ENCODE results near the gene PPP2R5B.

The PPP2R5B gene

DNA sequence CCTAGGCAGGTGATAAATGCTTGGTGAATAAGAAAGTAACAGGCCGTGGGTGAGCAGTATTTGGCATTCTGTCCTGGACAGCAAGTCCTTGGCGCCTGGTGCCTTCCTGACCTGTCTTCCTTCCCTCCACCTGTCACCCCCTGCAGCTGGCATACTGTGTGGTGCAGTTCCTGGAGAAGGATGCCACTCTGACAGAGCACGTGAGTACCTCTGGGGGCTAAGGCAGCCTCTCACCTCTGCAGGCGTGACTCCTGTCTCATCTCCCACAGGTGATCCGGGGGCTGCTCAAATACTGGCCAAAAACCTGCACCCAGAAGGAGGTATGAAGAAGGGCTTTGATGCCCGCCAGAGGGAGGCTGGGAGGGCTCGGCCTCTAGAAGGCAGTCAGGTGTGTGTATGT, 6.8 kb downstream of the PPP2R5B start:
- no peak for DNase-seq (ENCODE audit: extremely low read depth, low read depth)

DNA sequence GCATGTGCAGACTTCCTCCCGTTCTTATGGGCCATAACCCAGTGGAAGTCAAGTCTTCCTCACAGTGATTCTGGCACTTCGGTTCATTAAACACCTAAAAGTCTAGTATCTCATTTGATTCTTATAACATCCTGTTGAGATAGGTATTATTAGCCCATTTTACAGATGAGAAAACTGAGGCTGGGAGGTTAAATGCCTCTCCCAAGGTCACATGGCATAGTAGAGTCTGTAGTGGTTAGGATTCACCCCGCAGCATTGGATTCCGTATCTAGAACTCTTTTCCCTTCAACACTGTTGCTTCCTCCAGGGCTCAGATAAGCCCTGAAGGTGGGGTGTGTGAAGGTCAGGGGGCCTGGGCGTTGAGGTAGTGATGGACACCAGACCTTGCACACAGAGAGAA, 7.8 kb downstream of the PPP2R5B start:
- no peak for TF ChIP-seq CTCF (IDR thresholded peaks at IDR 0.05; ENCODE audit: low read depth, low read length)
- no peak for DNase-seq (ENCODE audit: extremely low read depth, low read depth)

More for the DNA sequence above, 6.8 kb downstream of the PPP2R5B start:
- no peak for TF ChIP-seq CTCF (IDR thresholded peaks at IDR 0.05; ENCODE audit: low read depth, low read length)

- DNase-seq (ENCODE audit: extremely low read depth, low read depth), result no peak
- TF ChIP-seq CTCF (IDR thresholded peaks at IDR 0.05; ENCODE audit: low read depth, low read length), result no peak
Observed at GRCh38 chr11:64933213-64933934, 8.9 kb downstream of the PPP2R5B start.

GRCh38 chr11:64933935-64934681, 9.6 kb downstream of the PPP2R5B start:
- no peak for TF ChIP-seq CTCF (IDR thresholded peaks at IDR 0.05; ENCODE audit: low read depth, low read length)

DNA sequence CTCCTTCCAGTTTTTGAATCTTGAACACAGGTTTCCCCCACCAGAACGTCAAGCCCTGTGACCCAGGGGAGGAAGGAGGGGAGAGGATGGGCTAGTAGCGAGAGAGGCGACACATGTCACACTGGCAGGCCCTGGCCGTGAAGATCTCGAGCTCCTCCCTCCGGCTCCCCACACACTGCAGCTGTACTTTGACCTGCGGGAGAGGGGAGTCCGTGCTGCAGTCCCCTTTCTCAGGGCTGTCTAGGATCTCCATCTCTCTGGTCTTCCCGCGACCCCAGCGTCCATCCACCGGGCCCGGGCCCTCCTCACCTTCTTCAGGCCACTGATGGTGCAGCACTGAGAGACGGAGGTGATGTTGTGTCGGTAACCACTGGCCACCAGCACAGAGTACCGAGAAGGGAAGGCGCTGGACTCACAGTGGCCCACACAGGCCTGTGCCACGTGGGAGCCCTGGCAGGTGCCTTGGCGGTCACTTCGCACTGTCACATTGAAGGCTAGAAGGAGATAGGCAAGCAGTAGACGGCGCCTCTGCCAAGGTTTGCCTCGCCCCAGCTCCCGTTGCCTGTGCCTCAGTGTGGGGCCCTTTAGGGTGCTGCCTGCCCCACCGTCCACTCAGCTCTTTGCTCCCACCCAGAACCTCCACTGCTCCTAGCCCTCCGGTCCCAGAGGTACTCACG, 10.3 kb downstream of the PPP2R5B start:
- DNase-seq (ENCODE audit: extremely low read depth, low read depth), result no peak

More at GRCh38 chr11:64933935-64934681, 9.6 kb downstream of the PPP2R5B start:
- DNase-seq (ENCODE audit: extremely low read depth, low read depth), result no peak

GRCh38 chr11:64935359-64936081, 11.0 kb downstream of the PPP2R5B start, which contains the start of gene GPHA2:
TSS of gene GPHA2 (minus strand) at chr11:64935893. CDS start at chr11:64935460, 433 bp downstream.
- DNase-seq (ENCODE audit: extremely low read depth, low read depth), result no peak
- TF ChIP-seq CTCF (IDR thresholded peaks at IDR 0.05; ENCODE audit: low read depth, low read length), result peak; percentile 12

More for the DNA sequence above, 10.3 kb downstream of the PPP2R5B start:
- no peak for TF ChIP-seq CTCF (IDR thresholded peaks at IDR 0.05; ENCODE audit: low read depth, low read length)

Data from AG09319 (cell line).